Measurements from ENCODE around the gene LSM14B.

LSM14B gene

DNA sequence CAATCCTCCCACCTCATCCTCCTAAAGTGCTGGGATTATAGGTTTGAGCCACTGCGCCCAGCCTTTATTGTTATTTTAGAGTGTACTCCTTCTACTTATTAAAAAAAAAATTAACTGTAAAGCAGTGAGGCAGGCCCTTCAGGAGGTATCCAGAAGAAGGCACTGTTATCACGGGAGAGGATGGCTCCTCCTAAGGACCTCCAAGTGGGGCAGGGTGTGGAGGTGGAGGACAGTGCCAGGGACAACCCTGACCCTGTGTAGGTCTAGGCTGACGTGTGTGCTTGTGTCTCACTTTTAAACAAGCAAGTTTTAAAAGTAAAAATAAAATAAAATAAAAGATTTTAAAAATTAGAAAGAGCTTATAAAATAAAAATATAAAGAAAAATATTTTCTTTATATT is 32.9 kb upstream of the LSM14B start:
- Histone ChIP-seq H3K27ac (ENCODE audit: low read depth, low read length, poor library complexity, severe bottlenecking) (no peak overlapping the region), H2AFZ (ENCODE audit: low read length) (no peak overlapping the region), H3K4me2 (ENCODE audit: low read length) (no peak overlapping the region), H3K36me3 (ENCODE audit: insufficient read depth, low read length) (no peaks in the 10 kb centered on the region), H4K20me1 (ENCODE audit: insufficient read depth, low read length) (no peaks in the 10 kb centered on the region), H3K9ac (ENCODE audit: low read length) (no peak overlapping the region), H3K27me3 (ENCODE audit: insufficient read depth, low read length) (peaks cover 10% of the 10 kb centered on the region; the same call in 1 of the 2 replicates), H3K9me3 (ENCODE audit: low read length) (no peaks in the 10 kb centered on the region), H3K4me3 (ENCODE audit: low read depth, low read length, poor library complexity, severe bottlenecking) (no peak overlapping the region), H3K79me2 (ENCODE audit: insufficient read depth, low read length) (no peaks in the 10 kb centered on the region), H3K4me1 (ENCODE audit: insufficient read depth, low read length, severe bottlenecking) (no peaks in the 10 kb centered on the region), H3K9me2 (ENCODE audit: low read depth, low read length) (no peaks in the 10 kb centered on the region), H3F3A (ENCODE audit: insufficient read depth, low read length) (no peaks in the 10 kb centered on the region)
- TF ChIP-seq EZH2 (IDR thresholded peaks at IDR 0.05; ENCODE audit: borderline replicate concordance, low read length) = no peak
- TF ChIP-seq, protein P1, sequence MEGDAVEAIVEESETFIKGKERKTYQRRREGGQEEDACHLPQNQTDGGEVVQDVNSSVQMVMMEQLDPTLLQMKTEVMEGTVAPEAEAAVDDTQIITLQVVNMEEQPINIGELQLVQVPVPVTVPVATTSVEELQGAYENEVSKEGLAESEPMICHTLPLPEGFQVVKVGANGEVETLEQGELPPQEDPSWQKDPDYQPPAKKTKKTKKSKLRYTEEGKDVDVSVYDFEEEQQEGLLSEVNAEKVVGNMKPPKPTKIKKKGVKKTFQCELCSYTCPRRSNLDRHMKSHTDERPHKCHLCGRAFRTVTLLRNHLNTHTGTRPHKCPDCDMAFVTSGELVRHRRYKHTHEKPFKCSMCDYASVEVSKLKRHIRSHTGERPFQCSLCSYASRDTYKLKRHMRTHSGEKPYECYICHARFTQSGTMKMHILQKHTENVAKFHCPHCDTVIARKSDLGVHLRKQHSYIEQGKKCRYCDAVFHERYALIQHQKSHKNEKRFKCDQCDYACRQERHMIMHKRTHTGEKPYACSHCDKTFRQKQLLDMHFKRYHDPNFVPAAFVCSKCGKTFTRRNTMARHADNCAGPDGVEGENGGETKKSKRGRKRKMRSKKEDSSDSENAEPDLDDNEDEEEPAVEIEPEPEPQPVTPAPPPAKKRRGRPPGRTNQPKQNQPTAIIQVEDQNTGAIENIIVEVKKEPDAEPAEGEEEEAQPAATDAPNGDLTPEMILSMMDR (IDR thresholded peaks at IDR 0.05; ENCODE audit: low read length) = no peak

DNA sequence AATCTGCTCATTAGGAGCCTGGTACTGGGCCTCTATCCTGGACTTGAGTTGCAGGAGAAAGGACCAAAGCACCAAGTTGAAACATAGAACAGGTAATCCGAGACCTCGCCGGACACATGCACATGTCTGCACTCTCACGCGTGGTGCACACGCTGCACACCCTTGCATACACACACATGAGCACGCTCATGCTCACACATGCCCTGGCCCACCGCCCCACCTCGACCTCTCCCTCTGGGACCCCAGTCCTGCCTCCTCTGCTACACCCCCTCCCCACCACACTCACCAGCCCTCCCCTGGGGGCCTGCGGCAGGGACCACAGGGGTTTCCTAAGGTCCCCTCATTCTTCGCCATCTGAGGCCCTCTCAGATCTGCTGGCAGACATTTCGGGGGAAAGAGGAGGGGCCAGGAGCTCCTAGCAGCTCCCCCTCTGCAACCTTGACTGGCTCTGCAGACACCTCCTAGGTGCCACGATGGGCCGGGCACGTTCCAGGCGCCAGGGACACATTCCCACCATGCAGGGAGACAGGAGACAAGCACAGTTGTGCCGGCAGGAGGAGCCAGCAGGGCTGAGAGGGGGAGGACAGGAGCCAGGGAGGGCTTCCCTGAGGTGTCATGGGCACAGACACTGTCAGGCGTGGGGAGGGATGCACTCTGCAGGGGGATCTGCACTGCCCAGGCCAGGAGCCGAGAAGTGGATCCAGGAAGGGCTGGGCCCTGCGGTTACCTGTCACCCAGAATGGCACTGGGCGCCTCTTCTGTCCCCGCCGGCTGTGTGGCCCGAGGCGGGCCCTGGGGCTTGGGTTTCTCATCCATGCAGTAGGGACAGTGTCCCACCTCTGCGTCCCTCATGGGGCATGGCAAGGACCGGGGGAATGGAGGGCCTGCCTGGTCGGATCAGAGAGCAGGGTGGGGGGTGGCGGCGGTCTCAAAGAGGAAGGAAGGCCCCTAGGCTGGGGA is 25.6 kb upstream of the LSM14B start:
- H3K27me3 ChIP-seq (ENCODE audit: insufficient read depth, low read length) = peaks cover 13% of the 10 kb centered on the region
- no peak overlapping the region for H3K9ac ChIP-seq (ENCODE audit: low read length)
- H3K9me2 ChIP-seq (ENCODE audit: low read depth, low read length) = no peaks in the 10 kb centered on the region
- TF ChIP-seq, protein P1 (IDR thresholded peaks at IDR 0.05; ENCODE audit: low read length) = no peak
- TF ChIP-seq EZH2 (IDR thresholded peaks at IDR 0.05; ENCODE audit: borderline replicate concordance, low read length) = no peak
- no peak overlapping the region for H3K4me3 ChIP-seq (ENCODE audit: low read depth, low read length, poor library complexity, severe bottlenecking)
- no peaks in the 10 kb centered on the region for H3K9me3 ChIP-seq (ENCODE audit: low read length)
- H3K4me1 ChIP-seq (ENCODE audit: insufficient read depth, low read length, severe bottlenecking) = no peaks in the 10 kb centered on the region
- no peaks in the 10 kb centered on the region for H3K36me3 ChIP-seq (ENCODE audit: insufficient read depth, low read length)
- no peaks in the 10 kb centered on the region for H3F3A ChIP-seq (ENCODE audit: insufficient read depth, low read length)
- no peaks in the 10 kb centered on the region for H3K79me2 ChIP-seq (ENCODE audit: insufficient read depth, low read length)
- H2AFZ ChIP-seq (ENCODE audit: low read length) = no peak overlapping the region
- no peaks in the 10 kb centered on the region for H4K20me1 ChIP-seq (ENCODE audit: insufficient read depth, low read length)
- no peak overlapping the region for H3K27ac ChIP-seq (ENCODE audit: low read depth, low read length, poor library complexity, severe bottlenecking)
- no peak overlapping the region for H3K4me2 ChIP-seq (ENCODE audit: low read length)

DNA sequence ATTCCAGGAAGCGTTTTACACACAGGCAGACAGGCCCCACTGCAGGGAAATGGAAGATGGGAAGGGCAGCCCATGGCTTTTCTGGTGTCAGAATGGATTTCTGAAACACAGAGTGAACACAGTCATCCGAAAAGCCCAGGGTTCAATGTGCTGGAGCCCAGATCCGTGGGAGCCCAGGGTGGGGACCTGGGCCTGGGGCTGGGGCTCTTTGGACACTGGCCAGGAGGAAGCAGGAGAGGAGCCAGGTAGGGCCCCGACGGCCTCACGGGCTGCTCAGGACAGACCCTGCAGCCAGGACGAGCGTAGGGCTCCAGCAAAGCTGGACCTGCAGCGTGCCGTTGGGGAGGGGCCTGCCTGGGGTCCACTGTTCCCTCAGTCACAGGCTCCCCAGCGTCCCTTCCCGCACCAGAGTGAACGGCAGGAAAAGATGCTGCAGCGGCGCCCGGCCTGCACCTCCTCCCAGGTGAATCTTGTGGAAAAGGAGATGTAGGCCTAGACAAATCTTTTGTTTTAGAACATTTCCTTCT is 24.3 kb upstream of the LSM14B start:
- Histone ChIP-seq H3K9me2 (ENCODE audit: low read depth, low read length) (no peaks in the 10 kb centered on the region), H3K27me3 (ENCODE audit: insufficient read depth, low read length) (peaks cover 8% of the 10 kb centered on the region), H3K9ac (ENCODE audit: low read length) (no peak overlapping the region), H4K20me1 (ENCODE audit: insufficient read depth, low read length) (no peaks in the 10 kb centered on the region), H2AFZ (ENCODE audit: low read length) (no peak overlapping the region), H3K4me1 (ENCODE audit: insufficient read depth, low read length, severe bottlenecking) (no peaks in the 10 kb centered on the region), H3F3A (ENCODE audit: insufficient read depth, low read length) (no peaks in the 10 kb centered on the region), H3K27ac (ENCODE audit: low read depth, low read length, poor library complexity, severe bottlenecking) (no peak overlapping the region), H3K36me3 (ENCODE audit: insufficient read depth, low read length) (no peaks in the 10 kb centered on the region), H3K9me3 (ENCODE audit: low read length) (no peaks in the 10 kb centered on the region), H3K4me3 (ENCODE audit: low read depth, low read length, poor library complexity, severe bottlenecking) (no peak overlapping the region), H3K4me2 (ENCODE audit: low read length) (no peak overlapping the region), H3K79me2 (ENCODE audit: insufficient read depth, low read length) (no peaks in the 10 kb centered on the region)
- no peak for TF ChIP-seq EZH2 (IDR thresholded peaks at IDR 0.05; ENCODE audit: borderline replicate concordance, low read length)
- TF ChIP-seq, protein P1 (IDR thresholded peaks at IDR 0.05; ENCODE audit: low read length) = no peak

Data from OCI-LY1 (cell line).